Esophagus muscularis mucosa (tissue), 4 donors: Measurements from ENCODE around the gene FAM13A. TPM values are rescaled to one million over a fixed set of nuclear protein-coding genes. Genes with fewer than 3 reads are reported as not detected.

ENCODE experiments used
- DNase-seq: peaks from one replicate; pipeline ENCODE4 v3.0.0-alpha.2; 2017; ENCODE audit errors: extremely low spot score
- H3K27ac ChIP-seq, 4 donors: fragments of 200-600 bp; sonication (generic); replicated peaks in 1 of 4; 1 replicate in 3 of 4; 2 replicates in 1 of 4; pipeline ENCODE4 v1.5.1; 2016 to 2019; ENCODE audit warnings: mild to moderate bottlenecking in 1 of 4
- H3K27me3 ChIP-seq, 4 donors: fragments of 200-600 bp; sonication (generic); one replicate each; pipeline versions ENCODE4 v1.5.1 to v1.6.0; 2016 to 2019
- H3K36me3 ChIP-seq, 4 donors: fragments of 200-600 bp; sonication (generic); one replicate each; pipeline ENCODE4 v1.5.1; 2016 to 2019
- H3K4me1 ChIP-seq, 4 donors: fragments of 200-600 bp; sonication (generic); one replicate each; pipeline ENCODE4 v1.5.1; 2016 to 2019
- H3K4me3 ChIP-seq, 4 donors: fragments of 200-600 bp; sonication (generic); 1 replicate in 2 of 4; 2 replicates in 2 of 4; pipeline ENCODE4 v1.5.1; 2016 to 2019; ENCODE audit warnings: mild to moderate bottlenecking in 4 of 4, moderate library complexity in 1 of 4
- H3K9me3 ChIP-seq, 4 donors: fragments of 200-600 bp; sonication (generic); 1 replicate in 3 of 4; 2 replicates in 1 of 4; pipeline ENCODE4 v1.5.1; 2016 to 2019
- CTCF ChIP-seq, 3 experiments: fragments of 200-600 bp in 2 of 3; fragments of 450-650 bp in 1 of 3; sonication (generic) in 2 of 3; IDR thresholded peaks; one replicate each; pipeline ENCODE4 v1.5.1; 2017 to 2019; ENCODE audit warnings: antibody characterized with exemption in 3 of 3, mild to moderate bottlenecking in 2 of 3, moderate library complexity in 1 of 3
- EP300 ChIP-seq: sonication (generic); formaldehyde crosslinking; IDR thresholded peaks from one replicate; pipeline ENCODE4 v1.6.1; 2017; ENCODE audit warnings: antibody characterized with exemption
- POLR2A ChIP-seq: fragments of 450-650 bp; IDR thresholded peaks from one replicate; pipeline ENCODE4 v1.6.1; 2017; ENCODE audit warnings: antibody characterized with exemption, moderate library complexity, mild to moderate bottlenecking, low read depth
- POLR2AphosphoS5 ChIP-seq, 2 donors: sonication (generic); formaldehyde crosslinking; IDR thresholded peaks; one replicate each; pipeline ENCODE4 v1.6.1; 2017; ENCODE audit warnings: antibody characterized with exemption in 2 of 2
- WGBS: methylation state at CpG from one replicate; pipeline ENCODE4 v1.1.5; 2018; 5-methylcytosine and 5-hydroxymethylcytosine counted together
- intact Hi-C: fragments of 100-400 bp; cut with DNase I; formaldehyde crosslinking; loops from one replicate; pipeline ENCODE4 v1.15.1; 2023
- total RNA-seq, 4 donors: library from RNA; depleted of rRNA; stranded (reverse); fragments of >200 nt; gene quantifications; one replicate each; pipeline versions ENCODE4 v1.1.0 to v1.2.1, GENCODE V29; 2016

The FAM13A gene
- total RNA-seq, 4 donors from 2014 or later = 22.4 to 27.2 (median 26.0) TPM

GRCh38 chr4:88775529-88775928 lies 281.5 kb downstream of the FAM13A start:
- 92% methylated on average over 2 of the region's 2 CpGs for WGBS
- intact Hi-C loops = no loop called here

GRCh38 chr4:88775026-88775425 lies 282.0 kb downstream of the FAM13A start:
- H3K4me3 ChIP-seq = no peak overlapping the region
- no peaks in the 10 kb centered on the region for H3K27me3 ChIP-seq
- no peak for TF ChIP-seq EP300
- no peak for TF ChIP-seq POLR2AphosphoS5 (IDR thresholded peaks at IDR 0.05)
- no peak for TF ChIP-seq POLR2A
- TF ChIP-seq CTCF (IDR thresholded peaks at IDR 0.05) = no peak
- no peak for DNase-seq
- peaks cover 0 to 35% (median 15%) of the 10 kb centered on the region in 4 donors for H3K36me3 ChIP-seq
- H3K9me3 ChIP-seq = no peaks in the 10 kb centered on the region
- H3K4me1 ChIP-seq = no peaks in the 10 kb centered on the region
- H3K27ac ChIP-seq = no peak overlapping the region
- intact Hi-C loops = no loop called here
- 95% methylated on average over 1 of the region's 1 CpG for WGBS

More at GRCh38 chr4:88775529-88775928, 281.5 kb downstream of the FAM13A start:
- Histone ChIP-seq H3K27me3 (no peaks in the 10 kb centered on the region), H3K4me1 (no peaks in the 10 kb centered on the region), H3K9me3 (no peaks in the 10 kb centered on the region), H3K4me3 (no peak overlapping the region), H3K27ac (no peak overlapping the region), H3K36me3 (peaks cover under 1 to 38% (median 16%) of the 10 kb centered on the region in 4 donors)
- TF ChIP-seq POLR2A (no peak), POLR2AphosphoS5 (IDR thresholded peaks at IDR 0.05) (no peak), EP300 (no peak), CTCF (IDR thresholded peaks at IDR 0.05) (no peak)
- no peak for DNase-seq

- Histone ChIP-seq H3K36me3 (peaks cover 0 to 22% (median 13%) of the 10 kb centered on the region in 4 donors), H3K9me3 (no peaks in the 10 kb centered on the region), H3K27me3 (no peaks in the 10 kb centered on the region), H3K4me1 (no peaks in the 10 kb centered on the region), H3K4me3 (no peak overlapping the region), H3K27ac (no peak overlapping the region)
- TF ChIP-seq POLR2A (no peak), CTCF (IDR thresholded peaks at IDR 0.05) (no peak), POLR2AphosphoS5 (IDR thresholded peaks at IDR 0.05) (no peak), EP300 (no peak)
- intact Hi-C loops = no loop called here
- 90% methylated on average over 4 of the region's 4 CpGs for WGBS
- no peak for DNase-seq
Observed at GRCh38 chr4:88771883-88772450, 285.0 kb downstream of the FAM13A start.

GRCh38 chr4:88765729-88766128 lies 291.3 kb downstream of the FAM13A start:
- DNase-seq = no peak
- H3K27ac ChIP-seq = no peak overlapping the region
- H3K9me3 ChIP-seq = no peaks in the 10 kb centered on the region
- 44% methylated on average over 2 of the region's 2 CpGs for WGBS
- no peak overlapping the region for H3K4me3 ChIP-seq
- peaks cover 3 to 12% (median 7%) of the 10 kb centered on the region in 4 donors for H3K4me1 ChIP-seq
- peaks cover 0 to 9% (median 4%) of the 10 kb centered on the region in 4 donors for H3K36me3 ChIP-seq
- no peaks in the 10 kb centered on the region for H3K27me3 ChIP-seq
- peak in 1 of 2 donors; percentile 19 for TF ChIP-seq POLR2AphosphoS5 (IDR thresholded peaks at IDR 0.05)
- no peak for TF ChIP-seq EP300
- intact Hi-C loops = no loop called here

GRCh38 chr4:88763075-88763474 lies 293.9 kb downstream of the FAM13A start:
- Histone ChIP-seq H3K27me3 (no peaks in the 10 kb centered on the region), H3K27ac (no peak overlapping the region), H3K4me1 (peaks cover 12 to 21% (median 15%) of the 10 kb centered on the region in 4 donors), H3K36me3 (peaks cover 0 to 15% (median 6%) of the 10 kb centered on the region in 4 donors), H3K9me3 (no peaks in the 10 kb centered on the region), H3K4me3 (no peak overlapping the region)
- 85% methylated on average over 6 of the region's 6 CpGs for WGBS
- intact Hi-C loops = loop anchor here (5.0 kb wide), 1 partner anchor 56 kb away; no protein-coding TSS in a partner anchor
- TF ChIP-seq POLR2A = no peak
- TF ChIP-seq EP300 = no peak
- TF ChIP-seq POLR2AphosphoS5 (IDR thresholded peaks at IDR 0.05) = no peak
- no peak for DNase-seq
